GM12878 (cell line): ENCODE measurements around the gene CCDC43. TPM values are rescaled to one million over a fixed set of nuclear protein-coding genes. Genes with fewer than 3 reads are reported as not detected.

Source experiments
- BHLHE40 ChIP-seq, 2 experiments: fragments of 450-650 bp in 1 of 2; IDR thresholded peaks; 2 replicates each; pipeline ENCODE4 v1.6.1; 2011 to 2017; ENCODE audit warnings: low read depth in 2 of 2, borderline replicate concordance in 1 of 2, improper control_type of control experiment in 1 of 2, low read length in 1 of 2, mild to moderate bottlenecking in 1 of 2
- BMI1 ChIP-seq: fragments of 450-650 bp; IDR thresholded peaks from 2 replicates; pipeline ENCODE4 v1.6.1; 2016; ENCODE audit warnings: mild to moderate bottlenecking, moderate library complexity, borderline replicate concordance
- CBX5 ChIP-seq: sonication (generic); IDR thresholded peaks from 2 replicates; pipeline ENCODE4 v1.6.1; 2016; ENCODE audit warnings: low read depth, moderate library complexity, mild to moderate bottlenecking, inconsistent platforms
- FOS ChIP-seq: IDR thresholded peaks from 3 replicates; pipeline ENCODE4 v1.6.1; 2011; ENCODE audit warnings: borderline replicate concordance; ENCODE audit not compliant: insufficient read length; ENCODE audit errors: extremely low read depth
- KDM1A ChIP-seq: fragments of 200-600 bp; sonication (generic); IDR thresholded peaks from 2 replicates; pipeline ENCODE4 v1.6.1; 2016; ENCODE audit warnings: borderline replicate concordance
- MEF2B ChIP-seq: fragments of 450-650 bp; IDR thresholded peaks from 2 replicates; pipeline ENCODE4 v1.6.1; 2018; ENCODE audit warnings: mild to moderate bottlenecking, moderate library complexity; ENCODE audit not compliant: partially characterized antibody, poor library complexity, severe bottlenecking
- NR2F1 ChIP-seq: fragments of 450-650 bp; conservative IDR thresholded peaks from 2 replicates; pipeline ENCODE4 v1.6.1; 2017; ENCODE audit warnings: mild to moderate bottlenecking
- PAX8 ChIP-seq: fragments of 450-650 bp; IDR thresholded peaks from 2 replicates; pipeline ENCODE4 v1.6.1; 2017; ENCODE audit warnings: mild to moderate bottlenecking, moderate library complexity
- SMAD5 ChIP-seq: IDR thresholded peaks from 2 replicates; pipeline ENCODE4 v1.6.1; 2016; ENCODE audit warnings: antibody characterized with exemption, low read depth
- SMC3 ChIP-seq: IDR thresholded peaks from 2 replicates; pipeline ENCODE4 v1.6.1; 2011; ENCODE audit warnings: low read length, improper control_type of control experiment, borderline replicate concordance
- STAT3 ChIP-seq: IDR thresholded peaks from 2 replicates; pipeline ENCODE4 v1.6.1; 2011; ENCODE audit warnings: low read depth, low read length, improper control_type of control experiment
- TBL1XR1 ChIP-seq: IDR thresholded peaks from 2 replicates; pipeline ENCODE4 v1.6.1; 2012; ENCODE audit warnings: low read depth, low read length, improper control_type of control experiment
- TCF7 ChIP-seq: IDR thresholded peaks from 2 replicates; pipeline ENCODE4 v1.6.1; 2014; ENCODE audit warnings: antibody characterized with exemption, borderline replicate concordance
- USF1 ChIP-seq: IDR thresholded peaks from 2 replicates; pipeline ENCODE4 v1.6.1; 2011; ENCODE audit warnings: borderline replicate concordance, low read depth, mild to moderate bottlenecking, moderate library complexity, mixed read lengths, low read length; ENCODE audit not compliant: insufficient read depth; ENCODE audit errors: extremely low read length
- ZBTB11 ChIP-seq: fragments of 450-650 bp; formaldehyde crosslinking; IDR thresholded peaks from 2 replicates; pipeline ENCODE4 v1.5.0; 2022; ENCODE audit warnings: mild to moderate bottlenecking, missing genetic modification characterization
- ZNF24 ChIP-seq: fragments of 450-650 bp; IDR thresholded peaks from 2 replicates; pipeline ENCODE4 v1.6.1; 2017; ENCODE audit warnings: antibody characterized with exemption, mild to moderate bottlenecking
- polyA plus RNA-seq, 11 experiments: library from polyadenylated mRNA; depleted of rRNA in 4 of 11; unstranded in 6 of 11; stranded (reverse) in 5 of 11; fragments of >200 nt; fragmentation: Nextera tagmentation in 4 of 11; fragmentation: Illumina TruSeq in 1 of 11; extraction: Ambion mirVana in 4 of 11; extraction: Trizol in 1 of 11; gene quantifications; 1 replicate in 1 of 11; 2 replicates in 10 of 11; pipeline versions ENCODE4 v1.2.1 to v1.2.3, GENCODE V29; 2011 to 2016; ENCODE audit warnings: inconsistent platforms in 2 of 11, missing spikeins in 2 of 11, low read depth in 1 of 11
- total RNA-seq, 4 experiments: library from RNA; depleted of rRNA in 3 of 4; stranded (reverse); fragments of >200 nt in 3 of 4; fragmentation: Illumina TruSeq in 1 of 4; extraction: Trizol in 1 of 4; gene quantifications; 2 replicates each; pipeline versions ENCODE4 v1.2.1 to v1.2.3, GENCODE V29; 2013 to 2021
- TF ChIP-seq, protein P1 (sequence below): IDR thresholded peaks from 2 replicates; pipeline ENCODE4 v1.6.1; 2012; ENCODE audit warnings: improper control_type of control experiment, low read depth, low read length; ENCODE audit not compliant: insufficient replicate concordance
- TF ChIP-seq, protein P2 (sequence below): IDR thresholded peaks from 2 replicates; pipeline ENCODE4 v1.6.1; 2011; ENCODE audit warnings: low read depth, mild to moderate bottlenecking, low read length, moderate library complexity, borderline replicate concordance; ENCODE audit errors: extremely low read depth

The CCDC43 gene
- total and polyA plus RNA-seq, 10 of the 15 experiments (the other 5 are each of a cell fraction or from before 2014, with no cell fraction given): 10.8 to 42.3 (median 24.1) TPM

- TF ChIP-seq, protein P1, sequence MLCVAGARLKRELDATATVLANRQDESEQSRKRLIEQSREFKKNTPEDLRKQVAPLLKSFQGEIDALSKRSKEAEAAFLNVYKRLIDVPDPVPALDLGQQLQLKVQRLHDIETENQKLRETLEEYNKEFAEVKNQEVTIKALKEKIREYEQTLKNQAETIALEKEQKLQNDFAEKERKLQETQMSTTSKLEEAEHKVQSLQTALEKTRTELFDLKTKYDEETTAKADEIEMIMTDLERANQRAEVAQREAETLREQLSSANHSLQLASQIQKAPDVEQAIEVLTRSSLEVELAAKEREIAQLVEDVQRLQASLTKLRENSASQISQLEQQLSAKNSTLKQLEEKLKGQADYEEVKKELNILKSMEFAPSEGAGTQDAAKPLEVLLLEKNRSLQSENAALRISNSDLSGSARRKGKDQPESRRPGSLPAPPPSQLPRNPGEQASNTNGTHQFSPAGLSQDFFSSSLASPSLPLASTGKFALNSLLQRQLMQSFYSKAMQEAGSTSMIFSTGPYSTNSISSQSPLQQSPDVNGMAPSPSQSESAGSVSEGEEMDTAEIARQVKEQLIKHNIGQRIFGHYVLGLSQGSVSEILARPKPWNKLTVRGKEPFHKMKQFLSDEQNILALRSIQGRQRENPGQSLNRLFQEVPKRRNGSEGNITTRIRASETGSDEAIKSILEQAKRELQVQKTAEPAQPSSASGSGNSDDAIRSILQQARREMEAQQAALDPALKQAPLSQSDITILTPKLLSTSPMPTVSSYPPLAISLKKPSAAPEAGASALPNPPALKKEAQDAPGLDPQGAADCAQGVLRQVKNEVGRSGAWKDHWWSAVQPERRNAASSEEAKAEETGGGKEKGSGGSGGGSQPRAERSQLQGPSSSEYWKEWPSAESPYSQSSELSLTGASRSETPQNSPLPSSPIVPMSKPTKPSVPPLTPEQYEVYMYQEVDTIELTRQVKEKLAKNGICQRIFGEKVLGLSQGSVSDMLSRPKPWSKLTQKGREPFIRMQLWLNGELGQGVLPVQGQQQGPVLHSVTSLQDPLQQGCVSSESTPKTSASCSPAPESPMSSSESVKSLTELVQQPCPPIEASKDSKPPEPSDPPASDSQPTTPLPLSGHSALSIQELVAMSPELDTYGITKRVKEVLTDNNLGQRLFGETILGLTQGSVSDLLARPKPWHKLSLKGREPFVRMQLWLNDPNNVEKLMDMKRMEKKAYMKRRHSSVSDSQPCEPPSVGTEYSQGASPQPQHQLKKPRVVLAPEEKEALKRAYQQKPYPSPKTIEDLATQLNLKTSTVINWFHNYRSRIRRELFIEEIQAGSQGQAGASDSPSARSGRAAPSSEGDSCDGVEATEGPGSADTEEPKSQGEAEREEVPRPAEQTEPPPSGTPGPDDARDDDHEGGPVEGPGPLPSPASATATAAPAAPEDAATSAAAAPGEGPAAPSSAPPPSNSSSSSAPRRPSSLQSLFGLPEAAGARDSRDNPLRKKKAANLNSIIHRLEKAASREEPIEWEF: no peak
- TF ChIP-seq BHLHE40 (IDR thresholded peaks at IDR 0.05; ENCODE audit: borderline replicate concordance in 1 of 2, low read depth in 2 of 2, low read length in 1 of 2) (0 out of 4 replicates have a peak, but pooled peaks of 1 of the 2 experiments have one; percentile 29), SMAD5 (no peak), KDM1A (no peak), MEF2B (peak; percentile 9), BMI1 (no peak), TBL1XR1 (no peak), FOS (no peak), CBX5 (no peak), STAT3 (no peak), SMC3 (no peak), NR2F1 (peak; percentile 57), ZBTB11 (CRISPR knock-in tag) (no peak), ZNF24 (no peak), PAX8 (no peak), TCF7 (no peak), USF1 (no peak)
- TF ChIP-seq, protein P2, sequence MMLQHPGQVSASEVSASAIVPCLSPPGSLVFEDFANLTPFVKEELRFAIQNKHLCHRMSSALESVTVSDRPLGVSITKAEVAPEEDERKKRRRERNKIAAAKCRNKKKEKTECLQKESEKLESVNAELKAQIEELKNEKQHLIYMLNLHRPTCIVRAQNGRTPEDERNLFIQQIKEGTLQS: no peak
These were observed 61.1 kb downstream of the CCDC43 start (continued) for GRCh38 chr17:44628243-44629188.
